ENCODE measurements around the gene DNMT3A. TPM values are rescaled to one million over a fixed set of nuclear protein-coding genes. Genes with fewer than 3 reads are reported as not detected.

Gene DNMT3A
- total RNA-seq, 1 donor from 2014 or later, result 35.6 TPM

- H3K27me3 ChIP-seq (ENCODE audit: low read depth), result no peaks in the 10 kb centered on the region
- H3K27ac ChIP-seq, result no peak overlapping the region
- intact Hi-C loops (cut with DNase I), result no loop called here
- H3K9me3 ChIP-seq, result peaks cover 10% of the 10 kb centered on the region
- DNase-seq (no peak), ATAC-seq (no peak)
- H3K4me1 ChIP-seq, result peaks cover 6% of the 10 kb centered on the region
- TF ChIP-seq, protein P1, sequence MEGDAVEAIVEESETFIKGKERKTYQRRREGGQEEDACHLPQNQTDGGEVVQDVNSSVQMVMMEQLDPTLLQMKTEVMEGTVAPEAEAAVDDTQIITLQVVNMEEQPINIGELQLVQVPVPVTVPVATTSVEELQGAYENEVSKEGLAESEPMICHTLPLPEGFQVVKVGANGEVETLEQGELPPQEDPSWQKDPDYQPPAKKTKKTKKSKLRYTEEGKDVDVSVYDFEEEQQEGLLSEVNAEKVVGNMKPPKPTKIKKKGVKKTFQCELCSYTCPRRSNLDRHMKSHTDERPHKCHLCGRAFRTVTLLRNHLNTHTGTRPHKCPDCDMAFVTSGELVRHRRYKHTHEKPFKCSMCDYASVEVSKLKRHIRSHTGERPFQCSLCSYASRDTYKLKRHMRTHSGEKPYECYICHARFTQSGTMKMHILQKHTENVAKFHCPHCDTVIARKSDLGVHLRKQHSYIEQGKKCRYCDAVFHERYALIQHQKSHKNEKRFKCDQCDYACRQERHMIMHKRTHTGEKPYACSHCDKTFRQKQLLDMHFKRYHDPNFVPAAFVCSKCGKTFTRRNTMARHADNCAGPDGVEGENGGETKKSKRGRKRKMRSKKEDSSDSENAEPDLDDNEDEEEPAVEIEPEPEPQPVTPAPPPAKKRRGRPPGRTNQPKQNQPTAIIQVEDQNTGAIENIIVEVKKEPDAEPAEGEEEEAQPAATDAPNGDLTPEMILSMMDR (IDR thresholded peaks at IDR 0.05), result no peak
- H3K4me3 ChIP-seq, result no peak overlapping the region
- no peaks in the 10 kb centered on the region for H3K36me3 ChIP-seq
Measured at GRCh38 chr2:25330273-25330672, 11.5 kb downstream of the DNMT3A start.

DNA sequence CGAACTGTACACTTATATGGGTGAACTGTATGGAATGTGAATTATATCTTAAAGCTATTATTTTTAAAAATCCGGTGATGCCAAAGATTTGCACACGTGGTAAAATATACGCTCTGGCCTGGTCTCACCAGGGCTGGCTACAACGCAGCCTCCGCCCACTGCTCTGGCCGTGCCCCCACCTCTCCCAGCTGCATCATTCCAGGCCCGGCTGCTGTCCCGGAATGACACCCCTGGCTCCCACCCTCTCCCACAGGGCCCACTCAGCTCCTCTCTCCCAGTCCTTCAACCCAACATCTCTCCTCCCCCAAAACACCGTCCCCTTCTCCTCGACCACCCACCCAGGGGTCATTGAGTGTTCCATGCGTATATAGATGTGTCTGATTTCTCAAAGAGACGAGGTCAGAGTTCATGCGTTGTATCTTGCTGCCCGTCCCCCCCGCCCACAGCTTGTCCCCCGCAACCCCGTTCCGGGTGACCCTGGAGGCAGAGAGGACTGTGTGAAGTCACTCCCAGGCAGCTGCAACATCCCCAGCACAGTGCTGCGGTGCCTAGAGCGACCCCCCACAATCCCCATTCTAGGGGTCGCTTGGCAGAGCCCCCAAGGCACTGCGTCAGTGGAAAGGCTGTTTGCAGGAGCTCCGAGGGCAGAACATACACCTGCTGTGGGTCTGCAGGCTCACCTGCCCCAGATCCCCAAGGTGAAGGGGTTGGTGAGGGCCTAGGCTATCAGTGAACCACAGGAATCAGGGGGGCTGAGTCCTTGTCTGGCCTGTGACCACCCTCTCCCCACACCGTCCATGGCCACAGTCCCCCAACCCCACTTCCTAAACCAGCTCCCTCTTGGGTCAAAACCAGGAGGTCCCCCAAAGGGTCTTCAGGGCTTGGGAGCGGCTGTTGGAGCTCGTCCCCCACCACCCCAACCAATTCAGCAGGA lies 13.3 kb downstream of the DNMT3A start:
- Histone ChIP-seq H3K4me1 (peaks cover 20% of the 10 kb centered on the region), H3K36me3 (no peaks in the 10 kb centered on the region), H3K27ac (no peak overlapping the region), H3K9me3 (peaks cover 10% of the 10 kb centered on the region), H3K27me3 (ENCODE audit: low read depth) (no peaks in the 10 kb centered on the region), H3K4me3 (no peak overlapping the region)
- TF ChIP-seq, protein P1 (IDR thresholded peaks at IDR 0.05), result no peak
- ATAC-seq (no peak), DNase-seq (no peak)
- intact Hi-C loops (cut with DNase I), result no loop called here

GRCh38 chr2:25326326-25327013 lies 15.3 kb downstream of the DNMT3A start:
- no peaks in the 10 kb centered on the region for H3K36me3 ChIP-seq
- no peak overlapping the region for H3K4me3 ChIP-seq
- no peak overlapping the region for H3K27ac ChIP-seq
- intact Hi-C loops (cut with DNase I), result no loop called here
- DNase-seq (no peak), ATAC-seq (no peak)
- H3K9me3 ChIP-seq, result peaks cover 10% of the 10 kb centered on the region
- TF ChIP-seq, protein P1 (IDR thresholded peaks at IDR 0.05), result no peak
- H3K4me1 ChIP-seq, result peaks cover 23% of the 10 kb centered on the region
- H3K27me3 ChIP-seq (ENCODE audit: low read depth), result no peaks in the 10 kb centered on the region

DNA sequence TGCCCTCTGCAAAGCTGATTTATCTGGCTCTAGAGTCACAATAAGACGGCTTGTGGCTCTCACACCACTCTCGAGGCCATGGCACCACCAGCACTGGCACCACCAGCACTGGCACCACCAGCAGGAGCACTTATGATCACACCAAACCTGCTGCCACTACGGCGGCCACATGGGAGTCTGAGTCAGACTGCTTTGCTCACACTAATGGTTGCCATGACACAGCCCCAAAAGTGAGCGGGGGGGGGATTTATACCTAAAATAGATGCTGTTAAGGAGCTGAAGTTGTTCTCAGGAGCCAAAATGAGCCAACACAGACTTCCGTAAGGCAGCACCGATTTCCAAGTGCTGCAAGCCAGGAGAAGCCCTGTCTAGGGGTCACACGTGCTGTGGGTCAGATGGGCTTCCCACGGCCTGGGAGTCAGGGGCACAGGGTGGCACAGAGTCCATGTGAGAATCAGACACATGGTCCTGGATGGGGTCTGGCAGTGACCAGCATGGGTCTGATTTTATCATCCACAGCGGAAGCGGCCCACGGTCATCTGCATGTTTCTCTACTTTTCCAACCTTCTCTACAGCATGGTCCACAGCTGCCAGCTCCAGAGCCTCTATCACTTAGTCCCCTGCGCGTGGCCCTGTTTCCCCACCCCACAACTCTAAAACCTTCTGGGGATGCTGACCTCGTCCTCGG lies 16.7 kb downstream of the DNMT3A start:
- Histone ChIP-seq H3K27ac (no peak overlapping the region), H3K9me3 (peaks cover 10% of the 10 kb centered on the region), H3K4me1 (peaks cover 16% of the 10 kb centered on the region), H3K27me3 (ENCODE audit: low read depth) (no peaks in the 10 kb centered on the region), H3K36me3 (no peaks in the 10 kb centered on the region), H3K4me3 (no peak overlapping the region)
- peak; percentile 28 to 65 for ATAC-seq
- intact Hi-C loops (cut with DNase I), result no loop called here
- no peak for DNase-seq
- TF ChIP-seq, protein P1 (IDR thresholded peaks at IDR 0.05), result no peak

DNA sequence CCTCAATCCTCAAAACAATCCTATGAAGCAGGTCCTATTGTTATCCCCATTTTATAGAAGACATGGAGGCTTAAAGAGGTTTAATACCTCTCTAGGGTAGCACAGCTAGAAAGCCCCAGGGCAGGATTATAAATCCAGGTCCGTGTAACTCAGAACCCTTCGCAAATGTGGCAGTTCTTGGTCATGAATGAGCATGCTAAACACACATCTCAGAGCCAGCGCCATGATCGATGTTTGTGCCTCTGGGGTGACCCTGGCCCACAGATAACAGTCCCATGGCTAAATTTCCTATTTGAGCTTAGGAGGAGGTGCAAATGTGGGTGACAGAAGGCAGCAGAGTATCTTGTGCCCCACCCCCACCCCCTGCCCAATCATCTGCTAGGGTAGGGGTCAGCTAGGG lies 17.5 kb downstream of the DNMT3A start:
- no peak overlapping the region for H3K27ac ChIP-seq
- peaks cover 10% of the 10 kb centered on the region for H3K9me3 ChIP-seq
- intact Hi-C loops (cut with DNase I), result no loop called here
- ATAC-seq (no peak), DNase-seq (no peak)
- no peak overlapping the region for H3K4me3 ChIP-seq
- H3K36me3 ChIP-seq, result no peaks in the 10 kb centered on the region
- TF ChIP-seq, protein P1 (IDR thresholded peaks at IDR 0.05), result no peak
- no peaks in the 10 kb centered on the region for H3K27me3 ChIP-seq (ENCODE audit: low read depth)
- H3K4me1 ChIP-seq, result peaks cover 16% of the 10 kb centered on the region

Data from lower lobe of right lung (tissue), 2 donors.